KMS-11 (cell line): ENCODE results near the gene ST7.
A peak's percentile ranks its signal among the peaks of the same experiment; 100 is the strongest.
"Not testable (repeated sequence)": the region's sequence is repeated elsewhere in the genome, so short reads cannot be mapped to it uniquely, and the experiment has no call there.

Experiments used
- H2AFZ ChIP-seq: fragments of 200-600 bp; sonication (generic); 2 replicates; pipeline ENCODE4 v1.6.1; 2016; ENCODE audit warnings: antibody characterized with exemption, mixed run types, low read depth
- H3K27ac ChIP-seq: fragments of 200-600 bp; sonication (generic); 2 replicates; pipeline ENCODE4 v1.6.1; 2016; ENCODE audit warnings: mild to moderate bottlenecking, mixed run types
- H3K27me3 ChIP-seq: fragments of 200-600 bp; sonication (generic); 2 replicates; pipeline ENCODE4 v1.6.1; 2017; ENCODE audit warnings: mild to moderate bottlenecking, low read depth, mixed run types, moderate library complexity; ENCODE audit not compliant: insufficient read depth
- H3K36me3 ChIP-seq: fragments of 200-600 bp; sonication (generic); 2 replicates; pipeline ENCODE4 v1.6.1; 2017; ENCODE audit warnings: mild to moderate bottlenecking, mixed run types; ENCODE audit not compliant: insufficient read depth
- H3K4me1 ChIP-seq: fragments of 200-600 bp; sonication (generic); 2 replicates; pipeline ENCODE4 v1.6.1; 2016; ENCODE audit warnings: mild to moderate bottlenecking, low read depth, mixed run types; ENCODE audit not compliant: poor library complexity, severe bottlenecking
- H3K4me2 ChIP-seq: fragments of 200-600 bp; sonication (generic); 2 replicates; pipeline ENCODE4 v1.7.0; 2016; ENCODE audit warnings: mild to moderate bottlenecking, mixed run types
- H3K4me3 ChIP-seq: fragments of 200-600 bp; sonication (generic); IDR thresholded peaks from 2 replicates; pipeline ENCODE4 v1.6.1; 2017; ENCODE audit warnings: low read depth, low read length, mixed read lengths; ENCODE audit not compliant: insufficient read depth
- H3K79me2 ChIP-seq: fragments of 200-600 bp; sonication (generic); 2 replicates; pipeline ENCODE4 v1.6.1; 2016; ENCODE audit warnings: low read depth, mixed run types; ENCODE audit not compliant: insufficient read depth
- H3K9ac ChIP-seq: fragments of 200-600 bp; sonication (generic); 2 replicates; pipeline ENCODE4 v1.6.1; 2016; ENCODE audit warnings: mild to moderate bottlenecking, mixed run types
- H4K20me1 ChIP-seq: fragments of 200-600 bp; sonication (generic); 2 replicates; pipeline ENCODE4 v1.6.1; 2016; ENCODE audit warnings: mild to moderate bottlenecking, mixed run types; ENCODE audit not compliant: insufficient read depth
- CTCF ChIP-seq: fragments of 200-600 bp; sonication (generic); conservative IDR thresholded peaks from 2 replicates; pipeline ENCODE4 v1.6.1; 2017; ENCODE audit warnings: low read depth, mild to moderate bottlenecking, antibody characterized with exemption, low read length, moderate library complexity, mixed read lengths

ST7 gene

DNA sequence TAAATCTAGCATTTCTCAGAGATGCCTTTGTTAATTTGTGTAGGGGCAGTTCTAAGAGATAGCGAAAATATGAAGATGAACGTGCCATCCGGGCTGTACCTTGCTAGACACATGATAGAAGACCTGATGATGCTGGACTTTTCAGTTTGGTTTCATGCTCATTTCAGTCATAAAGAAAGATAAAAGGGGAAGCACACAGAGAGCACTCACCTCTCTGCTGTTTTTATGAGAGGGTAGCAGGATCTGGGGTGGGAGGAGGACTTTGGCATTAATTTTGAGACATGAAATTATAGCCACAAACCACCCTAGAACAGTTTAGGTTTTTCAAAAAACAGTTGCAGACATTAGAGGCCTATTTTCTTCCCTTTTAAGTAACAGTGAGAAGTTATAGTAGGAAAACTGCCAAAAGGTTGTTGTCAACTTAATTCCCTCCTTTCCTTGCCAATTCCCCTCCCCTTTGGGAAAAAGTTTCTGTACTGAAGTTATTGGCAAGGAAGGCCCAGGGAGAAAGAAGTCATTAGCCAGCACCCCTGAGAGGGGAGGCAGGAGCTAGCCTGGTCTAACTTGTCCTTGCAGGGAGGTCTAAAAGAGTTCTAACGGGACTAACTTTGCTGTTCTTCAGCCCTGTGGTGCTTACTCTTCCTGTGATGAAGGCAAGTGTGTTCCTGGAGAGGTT lies 2.6 kb downstream of the ST7 start:
- peaks cover 49% of the 10 kb centered on the region for H3K4me1 ChIP-seq
- peak overlapping the region; percentile 67; the same call in 1 of the 2 replicates for H3K4me2 ChIP-seq
- H3K27ac ChIP-seq: peak overlapping the region; percentile 11; the same call in 1 of the 2 replicates
- no peak for TF ChIP-seq CTCF
- no peak overlapping the region for H3K9ac ChIP-seq
- no peaks in the 10 kb centered on the region for H4K20me1 ChIP-seq
- no peak overlapping the region for H2AFZ ChIP-seq
- peaks cover 5% of the 10 kb centered on the region; the same call in 1 of the 2 replicates for H3K79me2 ChIP-seq
- H3K36me3 ChIP-seq: no peaks in the 10 kb centered on the region
- no peaks in the 10 kb centered on the region for H3K27me3 ChIP-seq
- H3K4me3 ChIP-seq: no peak overlapping the region

DNA sequence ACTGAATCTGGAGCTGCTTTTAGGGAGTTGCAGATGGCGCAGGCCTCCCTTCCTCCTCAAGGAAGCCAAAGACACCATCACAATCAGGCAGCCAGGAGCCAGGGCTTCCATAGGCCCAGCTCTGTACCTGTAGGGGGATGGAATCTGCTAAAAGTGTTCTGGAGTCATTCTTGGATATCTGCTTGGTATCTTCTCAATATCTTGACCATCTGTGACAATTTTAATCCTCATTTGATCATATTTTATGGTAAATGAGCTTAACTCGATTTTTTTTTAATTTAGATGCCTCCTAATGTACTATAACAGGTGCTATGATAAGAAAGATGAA lies 3.1 kb downstream of the ST7 start:
- peaks cover 49% of the 10 kb centered on the region for H3K4me1 ChIP-seq
- no peak overlapping the region for H2AFZ ChIP-seq
- no peaks in the 10 kb centered on the region for H3K36me3 ChIP-seq
- no peaks in the 10 kb centered on the region for H3K27me3 ChIP-seq
- no peak overlapping the region for H3K4me3 ChIP-seq
- no peak overlapping the region; the same call in 1 of the 2 replicates for H3K27ac ChIP-seq
- no peak for TF ChIP-seq CTCF
- peaks cover 5% of the 10 kb centered on the region; the same call in 1 of the 2 replicates for H3K79me2 ChIP-seq
- H4K20me1 ChIP-seq: no peaks in the 10 kb centered on the region
- no peak overlapping the region for H3K9ac ChIP-seq
- H3K4me2 ChIP-seq: peak overlapping the region; percentile 67; the same call in 1 of the 2 replicates

GRCh38 chr7:116957874-116958273 lies 4.6 kb downstream of the ST7 start:
- Histone ChIP-seq H3K79me2 (peaks cover 5% of the 10 kb centered on the region; the same call in 1 of the 2 replicates), H3K27ac (no peak overlapping the region), H3K9ac (no peak overlapping the region), H4K20me1 (no peaks in the 10 kb centered on the region), H3K4me2 (no peak overlapping the region), H2AFZ (no peak overlapping the region), H3K4me3 (no peak overlapping the region), H3K27me3 (no peaks in the 10 kb centered on the region), H3K4me1 (peaks cover 36% of the 10 kb centered on the region), H3K36me3 (no peaks in the 10 kb centered on the region)
- TF ChIP-seq CTCF: no peak

GRCh38 chr7:116961966-116962673 lies 8.8 kb downstream of the ST7 start:
- peaks cover 22% of the 10 kb centered on the region for H3K4me1 ChIP-seq
- not testable (repeated sequence) for H3K27ac ChIP-seq, H4K20me1 ChIP-seq, H3K4me3 ChIP-seq, H3K9ac ChIP-seq, H2AFZ ChIP-seq, H3K4me2 ChIP-seq, H3K36me3 ChIP-seq, H3K79me2 ChIP-seq, H3K27me3 ChIP-seq

DNA sequence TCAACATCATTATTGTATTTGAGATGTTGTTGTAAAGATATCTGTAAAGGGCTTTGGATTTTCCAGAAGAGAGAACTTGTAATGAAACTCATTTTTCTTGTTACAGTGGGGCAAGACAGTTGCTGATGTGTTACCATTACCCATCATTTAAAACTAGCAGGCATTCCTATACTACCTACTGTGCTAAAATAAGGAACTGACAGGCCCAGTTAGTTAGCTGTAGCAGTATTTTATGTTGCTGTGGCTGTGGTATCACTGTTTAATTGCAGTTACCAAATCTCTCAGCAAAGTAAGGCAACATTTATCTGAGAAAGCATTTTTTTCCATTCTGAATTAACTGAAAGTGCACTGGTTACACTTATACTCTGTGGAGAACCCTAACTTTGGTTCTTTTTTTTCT lies 9.9 kb downstream of the ST7 start:
- no peaks in the 10 kb centered on the region; the same call in 1 of the 2 replicates for H3K79me2 ChIP-seq
- no peak overlapping the region for H3K4me3 ChIP-seq
- H3K27me3 ChIP-seq: no peaks in the 10 kb centered on the region
- no peak overlapping the region for H3K27ac ChIP-seq
- TF ChIP-seq CTCF: no peak
- H3K9ac ChIP-seq: no peak overlapping the region
- H3K36me3 ChIP-seq: no peaks in the 10 kb centered on the region
- no peak overlapping the region for H3K4me2 ChIP-seq
- peaks cover 25% of the 10 kb centered on the region for H3K4me1 ChIP-seq
- H2AFZ ChIP-seq: no peak overlapping the region
- no peaks in the 10 kb centered on the region for H4K20me1 ChIP-seq
